ENCODE results near the gene CLASP1.

DNA sequence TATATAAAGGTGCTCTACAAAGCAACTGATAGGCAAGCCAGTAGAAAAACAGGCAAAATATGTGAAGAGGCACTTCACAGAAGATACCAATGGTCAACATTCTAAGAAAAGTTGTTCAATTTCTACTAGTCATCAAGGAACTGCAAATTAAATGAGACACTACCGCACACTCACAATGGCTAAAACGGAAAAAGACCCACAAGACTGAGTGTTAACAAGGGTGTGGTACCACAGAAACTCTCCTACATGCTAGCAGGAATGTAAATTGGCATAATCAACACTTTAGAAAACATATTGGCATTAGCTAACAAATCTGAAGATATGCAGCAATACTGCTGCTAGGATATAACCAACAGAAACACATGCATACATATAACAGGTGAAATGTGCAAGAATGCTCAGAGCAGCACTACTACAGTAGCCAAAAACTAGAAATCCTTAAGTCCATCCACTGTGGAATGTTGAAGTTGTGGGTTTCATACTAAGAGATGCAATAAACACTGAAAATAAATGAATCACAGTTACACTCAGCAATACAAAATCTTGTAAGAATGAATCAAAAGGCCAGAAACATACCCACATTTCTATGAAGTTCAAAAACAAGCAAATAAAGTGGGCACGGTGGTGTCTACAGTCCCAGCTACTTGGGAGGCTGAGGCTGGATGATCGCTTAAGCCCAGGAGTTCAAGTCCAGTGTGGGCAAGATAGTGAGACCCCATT lies 109.4 kb downstream of the CLASP1 start:
- TF ChIP-seq, protein P1, sequence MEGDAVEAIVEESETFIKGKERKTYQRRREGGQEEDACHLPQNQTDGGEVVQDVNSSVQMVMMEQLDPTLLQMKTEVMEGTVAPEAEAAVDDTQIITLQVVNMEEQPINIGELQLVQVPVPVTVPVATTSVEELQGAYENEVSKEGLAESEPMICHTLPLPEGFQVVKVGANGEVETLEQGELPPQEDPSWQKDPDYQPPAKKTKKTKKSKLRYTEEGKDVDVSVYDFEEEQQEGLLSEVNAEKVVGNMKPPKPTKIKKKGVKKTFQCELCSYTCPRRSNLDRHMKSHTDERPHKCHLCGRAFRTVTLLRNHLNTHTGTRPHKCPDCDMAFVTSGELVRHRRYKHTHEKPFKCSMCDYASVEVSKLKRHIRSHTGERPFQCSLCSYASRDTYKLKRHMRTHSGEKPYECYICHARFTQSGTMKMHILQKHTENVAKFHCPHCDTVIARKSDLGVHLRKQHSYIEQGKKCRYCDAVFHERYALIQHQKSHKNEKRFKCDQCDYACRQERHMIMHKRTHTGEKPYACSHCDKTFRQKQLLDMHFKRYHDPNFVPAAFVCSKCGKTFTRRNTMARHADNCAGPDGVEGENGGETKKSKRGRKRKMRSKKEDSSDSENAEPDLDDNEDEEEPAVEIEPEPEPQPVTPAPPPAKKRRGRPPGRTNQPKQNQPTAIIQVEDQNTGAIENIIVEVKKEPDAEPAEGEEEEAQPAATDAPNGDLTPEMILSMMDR (conservative IDR thresholded peaks at IDR 0.05), result no peak
- no peak for TF ChIP-seq ZFX (IDR thresholded peaks at IDR 0.05)
